Hematopoietic multipotent progenitor cell treated with erythropoietin and hydrocortisone succinate and interleukin-3 and kit ligand, for 17 days (in vitro differentiated cells): Measurements from ENCODE around the gene UNC50.

Experiments used
- DNase-seq: peaks from one replicate; pipeline ENCODE4 v3.0.0-alpha.2; 2015; ENCODE audit warnings: low spot score

Gene UNC50

DNA sequence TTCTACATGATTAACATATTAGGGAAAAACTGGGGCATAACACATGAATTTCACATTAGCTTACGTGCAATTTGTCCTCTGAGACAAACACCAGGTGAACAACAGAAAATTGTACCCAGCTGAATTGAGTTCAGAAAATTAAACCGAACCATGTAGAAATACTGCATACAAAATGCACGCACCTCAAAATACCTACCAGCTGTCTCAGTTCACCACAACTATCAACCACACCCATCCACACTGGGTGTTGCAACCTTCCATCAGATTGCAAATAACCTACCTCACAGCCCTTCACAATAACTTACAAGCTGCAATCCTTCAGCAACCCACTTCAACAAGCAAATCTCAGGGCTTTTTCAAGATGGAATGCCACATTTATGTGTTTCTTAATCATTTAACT is 55.9 kb downstream of the UNC50 start:
- DNase-seq, result no peak

- DNase-seq, result no peak
Measured at GRCh38 chr2:98665677-98666076, 57.3 kb downstream of the UNC50 start.
